MCF 10A (cell line): ENCODE results near the gene AMPH. TPM values are rescaled to one million over a fixed set of nuclear protein-coding genes. Genes with fewer than 3 reads are reported as not detected.

ENCODE experiments used
- BruUV-seq: library from RNA; stranded (reverse); fragments of 400-500 nt; replicated peaks from 2 replicates; lab custom pipeline; 2021; lab: Mats Ljungman, UMichigan
- CTCF ChIA-PET: fragments of 300-600 bp; sonication (Branson Sonifier 250); formaldehyde crosslinking; extraction: SDS; loops from one replicate; lab custom pipeline; 2021; ENCODE audit warnings: antibody characterized with exemption, inconsistent platforms; lab: Yijun Ruan, JAX
- POLR2A ChIA-PET: fragments of 300-600, 350-650 bp; sonication (Branson Sonifier 250); formaldehyde crosslinking; extraction: SDS; loops from one replicate; lab custom pipeline; 2020; ENCODE audit warnings: antibody characterized with exemption, inconsistent platforms; lab: Yijun Ruan, JAX
- DNase-seq: peaks from one replicate; pipeline ENCODE4 v3.0.0-alpha.2; 2018; ENCODE audit not compliant: unreplicated experiment
- H3K27ac Mint-ChIP-seq: one replicate; pipeline ENCODE4 v1.8.0; 2022; ENCODE audit warnings: mild to moderate bottlenecking, low read depth, mixed read lengths; ENCODE audit not compliant: unreplicated experiment
- H3K27me3 Mint-ChIP-seq: one replicate; pipeline ENCODE4 v1.8.0; 2022; ENCODE audit warnings: mixed read lengths; ENCODE audit not compliant: insufficient read depth, unreplicated experiment
- H3K36me3 Mint-ChIP-seq: one replicate; pipeline ENCODE4 v1.8.0; 2022; ENCODE audit warnings: mild to moderate bottlenecking, moderate library complexity, mixed read lengths; ENCODE audit not compliant: insufficient read depth, unreplicated experiment
- H3K4me1 Mint-ChIP-seq: one replicate; pipeline ENCODE4 v1.8.0; 2022; ENCODE audit warnings: mixed read lengths; ENCODE audit not compliant: insufficient read depth, unreplicated experiment
- H3K4me3 Mint-ChIP-seq: one replicate; pipeline ENCODE4 v1.8.0; 2022; ENCODE audit warnings: mild to moderate bottlenecking, moderate library complexity, mixed read lengths; ENCODE audit not compliant: unreplicated experiment
- H3K9me3 Mint-ChIP-seq: one replicate; pipeline ENCODE4 v1.8.0; 2022; ENCODE audit warnings: mixed read lengths; ENCODE audit not compliant: unreplicated experiment
- CTCF ChIP-seq: fragments of 200-600 bp; IDR thresholded peaks from one replicate; pipeline ENCODE4 v1.8.0; 2022; ENCODE audit warnings: antibody characterized with exemption, mild to moderate bottlenecking; ENCODE audit not compliant: unreplicated experiment
- intact Hi-C: fragments of 100-400 bp; cut with micrococcal nuclease; formaldehyde crosslinking; loops from 2 replicates; pipeline ENCODE4 v1.14.1; 2022
- total RNA-seq: library from RNA; stranded (reverse); gene quantifications from 2 replicates; pipeline ENCODE4 v1.2.3, GENCODE V29; 2022

AMPH gene
- total RNA-seq, 1 experiment from 2014 or later: 0.63 TPM

- H3K4me1 Mint-ChIP-seq: no peaks in the 10 kb centered on the region
- intact Hi-C loops: no loop called here
- DNase-seq: no peak
- H3K9me3 Mint-ChIP-seq: peaks cover 3% of the 10 kb centered on the region
- no peak for TF ChIP-seq CTCF
- H3K27me3 Mint-ChIP-seq: peaks cover 29% of the 10 kb centered on the region
- BruUV-seq: no TSS peak
- POLR2A ChIA-PET: no interaction called here
- CTCF ChIA-PET: interaction anchor here (0.6 to 0.9 kb wide), 3 partner anchors 232 to 1012 kb away, joined by 3 to 5 read pairs (median 3); no protein-coding TSS in a partner anchor
- no peak overlapping the region for H3K27ac Mint-ChIP-seq
- H3K4me3 Mint-ChIP-seq: no peak overlapping the region
- no peaks in the 10 kb centered on the region for H3K36me3 Mint-ChIP-seq
Observed at GRCh38 chr7:38453826-38454225, 177.3 kb downstream of the AMPH start.

GRCh38 chr7:38453168-38453567 lies 178.0 kb downstream of the AMPH start:
- TF ChIP-seq CTCF: no peak
- Mint-ChIP-seq H3K36me3 (no peaks in the 10 kb centered on the region), H3K4me1 (no peaks in the 10 kb centered on the region), H3K27ac (no peak overlapping the region), H3K9me3 (no peaks in the 10 kb centered on the region), H3K4me3 (no peak overlapping the region), H3K27me3 (peaks cover 29% of the 10 kb centered on the region)
- POLR2A ChIA-PET: no interaction called here
- intact Hi-C loops: no loop called here
- CTCF ChIA-PET: interaction anchor here (0.8 to 1.4 kb wide), 3 partner anchors 292 to 1013 kb away, joined by 3 to 5 read pairs (median 5); no protein-coding TSS in a partner anchor
- BruUV-seq: no TSS peak
- no peak for DNase-seq

GRCh38 chr7:38452681-38453108 lies 178.5 kb downstream of the AMPH start:
- ChIA-PET POLR2A (no interaction called here), CTCF (interaction anchor here (0.8 to 1.4 kb wide), 7 partner anchors 17 to 1009 kb away, joined by 3 to 7 read pairs (median 5); no protein-coding TSS in a partner anchor)
- Mint-ChIP-seq H3K4me1 (no peaks in the 10 kb centered on the region), H3K9me3 (no peaks in the 10 kb centered on the region), H3K27ac (no peak overlapping the region), H3K36me3 (no peaks in the 10 kb centered on the region), H3K4me3 (no peak overlapping the region), H3K27me3 (peaks cover 29% of the 10 kb centered on the region)
- no peak for DNase-seq
- no peak for TF ChIP-seq CTCF
- no TSS peak for BruUV-seq
- intact Hi-C loops: loop anchor here (1.0 kb wide), 2 partner anchors 208 to 296 kb away; no protein-coding TSS in a partner anchor

- Mint-ChIP-seq H3K36me3 (no peaks in the 10 kb centered on the region), H3K4me1 (no peaks in the 10 kb centered on the region), H3K9me3 (no peaks in the 10 kb centered on the region), H3K27me3 (peaks cover 23% of the 10 kb centered on the region), H3K4me3 (no peak overlapping the region), H3K27ac (no peak overlapping the region)
- no TSS peak for BruUV-seq
- ChIA-PET POLR2A (no interaction called here), CTCF (interaction anchor here (0.6 to 1.4 kb wide), 8 partner anchors 16 to 1063 kb away, joined by 3 to 7 read pairs (median 4); no protein-coding TSS in a partner anchor)
- DNase-seq: peak; percentile 43
- peak; percentile 37 for TF ChIP-seq CTCF
- intact Hi-C loops: loop anchor here (1.0 kb wide), 2 partner anchors 208 to 296 kb away; no protein-coding TSS in a partner anchor
Observed at GRCh38 chr7:38451840-38452239, 179.3 kb downstream of the AMPH start.
